Measurements from ENCODE around the gene BLOC1S5.

DNA sequence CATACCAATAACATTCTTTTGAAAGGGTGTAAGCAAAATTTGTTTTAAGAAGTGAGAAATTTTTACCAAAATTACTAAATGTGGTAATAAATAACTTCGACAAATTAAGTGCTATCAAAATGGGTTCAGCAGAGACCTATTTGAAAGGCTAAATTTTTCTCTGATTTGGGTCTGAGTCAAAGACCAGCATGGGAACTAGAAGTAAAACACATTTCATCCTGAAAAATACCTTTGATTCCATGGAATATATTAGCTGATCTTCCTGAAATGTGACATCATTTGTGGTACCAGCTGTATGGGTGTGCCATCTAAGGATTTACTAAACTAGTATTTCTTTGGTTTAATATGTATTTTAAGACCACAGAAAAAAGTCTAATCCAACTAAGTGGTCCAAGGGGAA, 63.6 kb downstream of the BLOC1S5 start:
- no peak for TF ChIP-seq ELF4 (CRISPR knock-in tag; IDR thresholded peaks at IDR 0.05; ENCODE audit: borderline replicate concordance)
- TF ChIP-seq, protein P1, sequence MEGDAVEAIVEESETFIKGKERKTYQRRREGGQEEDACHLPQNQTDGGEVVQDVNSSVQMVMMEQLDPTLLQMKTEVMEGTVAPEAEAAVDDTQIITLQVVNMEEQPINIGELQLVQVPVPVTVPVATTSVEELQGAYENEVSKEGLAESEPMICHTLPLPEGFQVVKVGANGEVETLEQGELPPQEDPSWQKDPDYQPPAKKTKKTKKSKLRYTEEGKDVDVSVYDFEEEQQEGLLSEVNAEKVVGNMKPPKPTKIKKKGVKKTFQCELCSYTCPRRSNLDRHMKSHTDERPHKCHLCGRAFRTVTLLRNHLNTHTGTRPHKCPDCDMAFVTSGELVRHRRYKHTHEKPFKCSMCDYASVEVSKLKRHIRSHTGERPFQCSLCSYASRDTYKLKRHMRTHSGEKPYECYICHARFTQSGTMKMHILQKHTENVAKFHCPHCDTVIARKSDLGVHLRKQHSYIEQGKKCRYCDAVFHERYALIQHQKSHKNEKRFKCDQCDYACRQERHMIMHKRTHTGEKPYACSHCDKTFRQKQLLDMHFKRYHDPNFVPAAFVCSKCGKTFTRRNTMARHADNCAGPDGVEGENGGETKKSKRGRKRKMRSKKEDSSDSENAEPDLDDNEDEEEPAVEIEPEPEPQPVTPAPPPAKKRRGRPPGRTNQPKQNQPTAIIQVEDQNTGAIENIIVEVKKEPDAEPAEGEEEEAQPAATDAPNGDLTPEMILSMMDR (CRISPR knock-in tag; IDR thresholded peaks at IDR 0.05), result no peak
- TF ChIP-seq ZKSCAN1 (IDR thresholded peaks at IDR 0.05; ENCODE audit: low read length), result no peak
- no peak for TF ChIP-seq EP300 (IDR thresholded peaks at IDR 0.05; ENCODE audit: low read depth in 2 of 2, low read length in 2 of 2)
- TF ChIP-seq EP300 (CRISPR knock-in tag; IDR thresholded peaks at IDR 0.05; ENCODE audit: borderline replicate concordance), result no peak
- no peak for TF ChIP-seq JUN (CRISPR knock-in tag; IDR thresholded peaks at IDR 0.05)
- TF ChIP-seq SIN3A (IDR thresholded peaks at IDR 0.05; ENCODE audit: borderline replicate concordance, low read depth, low read length), result no peak
- TF ChIP-seq ZNF350 (CRISPR knock-in tag; IDR thresholded peaks at IDR 0.05; ENCODE audit: borderline replicate concordance, low read depth), result no peak
- TF ChIP-seq SAFB2 (CRISPR knock-in tag; IDR thresholded peaks at IDR 0.05; ENCODE audit: borderline replicate concordance, low read depth), result no peak
